GM10266 (cell line): ENCODE measurements around the gene GSAP.

Experiments
- DNase-seq: peaks from one replicate; pipeline ENCODE4 v3.0.0; 2012; ENCODE audit errors: extremely low spot score
- TF ChIP-seq, protein P1 (sequence below): IDR thresholded peaks from 2 replicates; pipeline ENCODE4 v1.5.1; 2012; ENCODE audit warnings: mild to moderate bottlenecking, low read depth; ENCODE audit not compliant: control insufficient read depth, insufficient read depth; ENCODE audit errors: missing control alignments

GSAP gene

DNA sequence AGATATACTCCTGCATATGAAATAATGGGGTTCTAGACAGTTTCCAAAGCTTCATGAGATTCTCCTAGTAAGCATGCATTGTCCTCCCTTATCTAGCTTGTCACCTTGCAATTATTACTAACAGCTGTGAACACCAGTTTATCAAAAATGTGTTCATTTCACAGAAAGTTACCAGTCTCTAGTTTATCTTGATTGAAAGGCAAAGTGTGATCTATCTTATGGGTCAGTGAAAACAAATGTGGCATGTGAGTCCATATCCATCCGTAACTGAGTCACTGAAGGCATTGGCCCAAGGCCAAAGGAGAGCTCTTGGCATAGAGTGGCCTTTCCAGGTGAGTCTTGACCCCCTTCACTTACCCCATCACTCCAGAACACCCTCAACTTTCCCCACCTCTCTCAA lies 53.2 kb downstream of the GSAP start:
- DNase-seq: no peak
- TF ChIP-seq, protein P1, sequence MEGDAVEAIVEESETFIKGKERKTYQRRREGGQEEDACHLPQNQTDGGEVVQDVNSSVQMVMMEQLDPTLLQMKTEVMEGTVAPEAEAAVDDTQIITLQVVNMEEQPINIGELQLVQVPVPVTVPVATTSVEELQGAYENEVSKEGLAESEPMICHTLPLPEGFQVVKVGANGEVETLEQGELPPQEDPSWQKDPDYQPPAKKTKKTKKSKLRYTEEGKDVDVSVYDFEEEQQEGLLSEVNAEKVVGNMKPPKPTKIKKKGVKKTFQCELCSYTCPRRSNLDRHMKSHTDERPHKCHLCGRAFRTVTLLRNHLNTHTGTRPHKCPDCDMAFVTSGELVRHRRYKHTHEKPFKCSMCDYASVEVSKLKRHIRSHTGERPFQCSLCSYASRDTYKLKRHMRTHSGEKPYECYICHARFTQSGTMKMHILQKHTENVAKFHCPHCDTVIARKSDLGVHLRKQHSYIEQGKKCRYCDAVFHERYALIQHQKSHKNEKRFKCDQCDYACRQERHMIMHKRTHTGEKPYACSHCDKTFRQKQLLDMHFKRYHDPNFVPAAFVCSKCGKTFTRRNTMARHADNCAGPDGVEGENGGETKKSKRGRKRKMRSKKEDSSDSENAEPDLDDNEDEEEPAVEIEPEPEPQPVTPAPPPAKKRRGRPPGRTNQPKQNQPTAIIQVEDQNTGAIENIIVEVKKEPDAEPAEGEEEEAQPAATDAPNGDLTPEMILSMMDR: no peak

DNA sequence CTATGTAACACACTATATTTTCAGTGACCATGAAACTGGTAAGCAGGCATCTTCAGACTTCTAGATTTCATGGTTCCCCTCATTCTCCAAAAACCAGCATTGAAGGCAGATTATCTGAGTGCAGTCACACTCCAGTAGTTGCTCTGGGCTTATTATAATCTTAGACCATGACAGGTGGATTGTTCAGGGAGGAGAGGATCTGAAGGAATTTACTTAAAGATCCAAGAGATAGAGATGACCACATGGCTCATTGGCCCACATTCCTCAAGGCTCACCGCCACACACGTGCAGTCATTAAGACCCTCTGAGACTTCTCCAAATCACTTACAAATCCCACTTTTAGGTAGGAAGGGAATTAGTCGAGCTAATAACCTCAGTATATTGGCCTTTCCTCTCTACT lies 55.2 kb downstream of the GSAP start:
- DNase-seq: no peak
- TF ChIP-seq, protein P1: no peak

DNA sequence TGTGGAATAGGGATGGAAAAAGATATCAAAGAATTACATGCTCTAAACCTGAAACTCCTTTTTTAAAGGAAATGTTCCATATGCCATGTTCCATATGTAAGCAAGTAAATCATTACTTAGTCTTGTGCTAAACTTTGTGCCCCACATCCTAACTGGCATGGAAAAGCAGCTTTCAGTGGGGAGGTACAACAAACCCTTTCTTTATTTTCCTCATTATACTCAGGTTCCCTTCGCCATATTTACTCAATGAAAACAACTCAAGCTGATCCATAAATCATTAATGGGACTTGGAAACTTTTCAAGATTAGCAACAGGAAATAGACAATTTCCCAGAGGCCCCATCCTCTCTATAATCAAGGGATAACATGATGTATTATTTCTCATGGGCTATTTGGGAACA lies 56.0 kb downstream of the GSAP start:
- DNase-seq: no peak
- TF ChIP-seq, protein P1: no peak

DNA sequence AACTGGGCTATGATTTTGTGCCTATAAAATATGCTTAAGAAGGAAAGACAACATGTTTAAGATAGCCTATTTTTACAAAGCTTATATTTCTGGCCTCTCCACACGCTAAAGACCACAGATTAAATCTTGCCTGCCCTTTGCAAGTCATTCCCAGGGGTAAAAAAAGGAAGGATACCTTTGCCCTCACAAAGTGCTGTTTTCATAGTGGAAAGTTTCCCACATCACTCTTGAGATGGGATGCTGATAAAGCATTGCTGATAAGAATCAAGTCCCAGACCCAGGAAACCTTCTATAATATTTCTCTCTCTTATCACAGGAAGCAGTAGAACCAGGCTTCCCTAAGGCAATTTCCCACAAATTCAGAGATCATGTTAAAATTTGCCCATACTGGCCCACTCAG lies 56.5 kb downstream of the GSAP start:
- TF ChIP-seq, protein P1: no peak
- DNase-seq: no peak

DNA sequence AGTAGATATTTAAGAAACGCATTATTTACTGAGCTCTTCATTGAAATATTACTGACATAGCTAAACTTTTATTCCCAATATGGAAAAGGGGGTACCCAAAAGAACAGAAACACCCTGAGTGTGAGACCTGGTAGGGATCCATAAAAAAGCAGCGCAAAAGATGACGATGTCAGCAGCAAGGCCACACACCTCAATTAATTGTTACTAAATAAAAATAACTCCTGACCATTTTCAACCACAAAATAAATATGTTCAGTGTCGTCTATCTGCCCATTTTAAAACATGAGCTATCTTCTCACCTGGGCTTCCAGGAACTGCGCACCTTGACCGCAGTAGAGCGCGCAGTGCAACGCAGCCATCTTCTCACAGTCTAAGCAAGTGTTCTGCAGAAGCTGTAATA lies 61.2 kb downstream of the GSAP start:
- no peak for DNase-seq
- TF ChIP-seq, protein P1: no peak

DNA sequence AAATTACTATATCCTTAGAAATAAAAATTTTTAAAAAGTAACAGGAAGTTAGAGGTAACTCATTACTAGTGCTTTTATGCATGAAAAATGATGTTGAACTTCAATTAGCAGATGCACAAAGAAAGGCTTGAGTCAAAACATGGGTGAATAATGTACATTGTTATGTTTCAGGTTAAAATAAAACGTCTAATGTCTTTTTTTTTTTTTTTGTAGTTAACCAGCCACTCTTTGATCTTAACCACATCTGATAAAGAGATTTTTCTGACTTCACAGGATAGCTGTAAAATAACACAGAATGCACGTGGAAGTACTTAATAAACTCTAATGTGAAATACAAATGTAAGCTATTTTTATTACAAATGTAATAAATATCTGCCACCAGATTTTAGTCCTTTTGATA lies 61.7 kb downstream of the GSAP start:
- TF ChIP-seq, protein P1: no peak
- DNase-seq: no peak

DNA sequence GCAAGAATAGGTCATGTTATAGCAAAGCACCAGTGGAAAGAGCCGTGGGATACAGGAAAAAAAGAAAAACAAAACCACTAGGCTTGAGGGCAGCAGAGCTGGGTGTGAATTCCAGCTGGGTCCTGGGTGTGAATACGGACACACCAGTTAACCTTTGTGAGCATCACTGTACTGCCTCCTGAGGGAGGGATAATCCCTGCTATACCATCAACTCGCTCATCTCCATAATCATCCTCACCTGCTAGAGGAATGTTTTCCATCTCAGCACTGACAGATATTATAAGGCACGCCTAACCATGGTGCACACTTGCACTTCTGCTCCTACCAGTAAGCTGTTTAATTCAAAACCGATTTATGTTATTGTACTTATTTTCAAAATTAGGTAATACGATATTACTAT lies 62.2 kb downstream of the GSAP start:
- TF ChIP-seq, protein P1: no peak
- no peak for DNase-seq
